SH-SY5Y (cell line): ENCODE results near the gene ABHD16B.

Source experiments
- GATA2 ChIP-seq: IDR thresholded peaks from 2 replicates; pipeline ENCODE4 v1.6.1; 2011; ENCODE audit warnings: mild to moderate bottlenecking, low read depth, low read length
- GATA3 ChIP-seq: IDR thresholded peaks from 2 replicates; pipeline ENCODE4 v1.6.1; 2011; ENCODE audit warnings: low read depth, mild to moderate bottlenecking, low read length, moderate library complexity

- TF ChIP-seq GATA2 (no peak), GATA3 (no peak)
These were observed at the start of gene ABHD16B for GRCh38 chr20:63861365-63861934.
